Measurements from ENCODE around the gene ZMYM3. TPM values are rescaled to one million over a fixed set of nuclear protein-coding genes. Genes with fewer than 3 reads are reported as not detected.
A peak's percentile ranks its signal among the peaks of the same experiment; 100 is the strongest.
"Not testable (repeated sequence)": the region's sequence is repeated elsewhere in the genome, so short reads cannot be mapped to it uniquely, and the experiment has no call there.

ZMYM3 gene
- total RNA-seq, 4 donors from 2014 or later, result 9.9 to 19.0 (median 16.8) TPM

DNA sequence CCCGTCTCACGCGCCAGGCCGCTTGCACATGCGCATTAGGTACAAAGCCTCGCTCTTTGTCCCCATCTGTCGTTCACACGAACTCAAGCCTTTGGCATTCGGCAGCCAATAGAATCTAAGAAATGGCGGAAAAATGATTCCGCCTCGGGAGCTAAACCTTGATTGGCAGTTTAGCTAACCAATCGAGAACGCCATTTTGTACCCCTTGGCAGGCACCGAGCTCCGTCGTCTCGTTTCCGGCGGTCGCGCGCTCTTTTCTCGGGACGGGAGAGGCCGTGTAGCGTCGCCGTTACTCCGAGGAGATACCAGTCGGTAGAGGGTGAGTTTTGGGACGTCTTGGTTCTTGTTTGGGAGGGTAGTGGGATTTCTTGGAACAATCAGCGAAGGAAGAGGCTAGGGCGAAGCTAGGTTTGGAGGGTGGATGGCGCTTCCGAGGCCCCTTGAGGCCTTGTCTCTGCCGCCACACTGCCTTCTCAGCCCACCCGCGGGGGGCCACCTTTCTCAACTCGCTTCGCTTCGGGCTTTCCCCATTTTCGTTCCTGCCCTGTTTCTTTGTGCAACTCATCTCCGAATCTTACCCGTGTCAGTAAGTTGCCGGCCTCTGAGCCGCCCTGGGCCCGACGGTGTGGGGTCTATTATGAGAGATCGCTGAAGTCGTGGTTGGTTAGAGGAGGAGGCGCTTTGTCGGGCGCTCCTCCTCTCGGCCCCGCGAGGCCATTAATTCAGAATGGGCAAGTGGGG is 29.6 kb upstream of the ZMYM3 start, which contains the start of gene NONO:
Gene NONO (plus strand): TSS at position 233 of the 741 bp plus-strand sequence. CDS start 7,003 bp downstream, outside the sequence.
- peak; percentile 93 for DNase-seq (ENCODE audit: extremely low spot score)
- no peaks in the 10 kb centered on the region for H3K9me3 ChIP-seq
- WGBS, result 36% methylated on average over 52 of the region's 57 CpGs
- H3K27me3 ChIP-seq, result no peaks in the 10 kb centered on the region
- H3K27ac ChIP-seq (replicated peaks in 1 of 4), result peak within 1 kb of the TSS; percentile 80 to 93 (median 88)
- intact Hi-C loops (cut with DNase I), result no loop called here
- peaks cover 17 to 41% (median 35%) of the 10 kb centered on the region in 4 donors for H3K4me1 ChIP-seq
- peak; percentile 80 to 95 for TF ChIP-seq POLR2AphosphoS5 (IDR thresholded peaks at IDR 0.05)
- TF ChIP-seq POLR2A (IDR thresholded peaks at IDR 0.05; ENCODE audit: low read depth), result peak; percentile 27
- no peak for TF ChIP-seq EP300 (IDR thresholded peaks at IDR 0.05)
- TF ChIP-seq, protein P1, sequence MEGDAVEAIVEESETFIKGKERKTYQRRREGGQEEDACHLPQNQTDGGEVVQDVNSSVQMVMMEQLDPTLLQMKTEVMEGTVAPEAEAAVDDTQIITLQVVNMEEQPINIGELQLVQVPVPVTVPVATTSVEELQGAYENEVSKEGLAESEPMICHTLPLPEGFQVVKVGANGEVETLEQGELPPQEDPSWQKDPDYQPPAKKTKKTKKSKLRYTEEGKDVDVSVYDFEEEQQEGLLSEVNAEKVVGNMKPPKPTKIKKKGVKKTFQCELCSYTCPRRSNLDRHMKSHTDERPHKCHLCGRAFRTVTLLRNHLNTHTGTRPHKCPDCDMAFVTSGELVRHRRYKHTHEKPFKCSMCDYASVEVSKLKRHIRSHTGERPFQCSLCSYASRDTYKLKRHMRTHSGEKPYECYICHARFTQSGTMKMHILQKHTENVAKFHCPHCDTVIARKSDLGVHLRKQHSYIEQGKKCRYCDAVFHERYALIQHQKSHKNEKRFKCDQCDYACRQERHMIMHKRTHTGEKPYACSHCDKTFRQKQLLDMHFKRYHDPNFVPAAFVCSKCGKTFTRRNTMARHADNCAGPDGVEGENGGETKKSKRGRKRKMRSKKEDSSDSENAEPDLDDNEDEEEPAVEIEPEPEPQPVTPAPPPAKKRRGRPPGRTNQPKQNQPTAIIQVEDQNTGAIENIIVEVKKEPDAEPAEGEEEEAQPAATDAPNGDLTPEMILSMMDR (IDR thresholded peaks at IDR 0.05), result no peak
- peak within 1 kb of the TSS; percentile 57 to 72 (median 64) for H3K4me3 ChIP-seq
- H3K36me3 ChIP-seq, result peaks cover 0 to 5% (median 0%) of the 10 kb centered on the region in 4 donors

DNA sequence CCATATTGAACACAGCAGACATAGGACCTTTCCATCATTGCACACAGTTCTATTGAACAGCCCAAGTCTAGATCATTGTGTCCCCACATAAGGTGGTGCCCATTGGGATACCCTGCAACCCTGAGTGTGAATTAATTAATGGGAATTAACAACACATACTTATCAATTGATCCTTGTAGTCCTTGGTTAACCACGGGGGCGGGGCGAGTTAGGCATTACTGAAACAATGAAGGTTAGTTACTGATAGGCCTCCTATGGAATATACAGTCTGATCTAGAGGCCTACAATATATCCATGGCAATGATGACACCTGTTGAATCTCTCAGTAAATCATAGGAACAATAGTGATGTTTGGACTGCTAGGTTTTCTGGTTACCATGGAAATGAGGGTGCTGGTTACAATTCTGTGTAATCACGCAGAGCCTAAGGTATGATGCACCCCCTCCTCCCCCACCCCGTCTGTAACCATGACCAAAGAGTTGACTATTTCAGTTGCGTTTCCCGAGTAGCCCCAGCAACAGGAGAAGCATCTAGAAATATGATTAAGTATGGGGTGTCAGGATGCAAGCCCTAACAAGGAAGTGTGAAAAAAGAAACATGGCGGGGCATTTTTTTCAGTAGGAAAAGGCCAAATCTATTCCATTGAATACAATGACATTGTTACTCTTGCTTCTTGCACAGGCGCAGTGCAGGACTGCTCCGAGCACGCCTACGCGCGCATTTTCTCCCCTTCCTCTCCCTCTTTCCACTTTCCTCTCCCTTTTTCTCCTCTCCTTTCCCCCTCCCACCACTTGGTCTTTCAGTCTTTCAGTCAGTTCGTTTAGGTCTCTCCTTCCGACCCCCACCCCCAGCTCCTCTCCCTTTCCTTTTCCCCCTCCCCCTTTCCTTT is 28.8 kb upstream of the ZMYM3 start:
- 40% methylated on average over 16 of the region's 16 CpGs for WGBS
- Histone ChIP-seq H3K27me3 (no peaks in the 10 kb centered on the region), H3K9me3 (no peaks in the 10 kb centered on the region), H3K4me1 (peaks cover 12 to 32% (median 32%) of the 10 kb centered on the region in 4 donors), H3K4me3 (peak overlapping the region; percentile 57 to 72 (median 64)), H3K36me3 (peaks cover 0 to 5% (median 0%) of the 10 kb centered on the region in 4 donors), H3K27ac (replicated peaks in 1 of 4) (peak overlapping the region; percentile 76 to 93 (median 85))
- intact Hi-C loops (cut with DNase I), result loop anchor here (1.0 kb wide), 1 partner anchor 26 kb away; no protein-coding TSS in a partner anchor
- no peak for DNase-seq (ENCODE audit: extremely low spot score)
- TF ChIP-seq EP300 (IDR thresholded peaks at IDR 0.05) (no peak), POLR2A (IDR thresholded peaks at IDR 0.05; ENCODE audit: low read depth) (no peak), POLR2AphosphoS5 (IDR thresholded peaks at IDR 0.05) (no peak)
- TF ChIP-seq, protein P1 (IDR thresholded peaks at IDR 0.05), result no peak

DNA sequence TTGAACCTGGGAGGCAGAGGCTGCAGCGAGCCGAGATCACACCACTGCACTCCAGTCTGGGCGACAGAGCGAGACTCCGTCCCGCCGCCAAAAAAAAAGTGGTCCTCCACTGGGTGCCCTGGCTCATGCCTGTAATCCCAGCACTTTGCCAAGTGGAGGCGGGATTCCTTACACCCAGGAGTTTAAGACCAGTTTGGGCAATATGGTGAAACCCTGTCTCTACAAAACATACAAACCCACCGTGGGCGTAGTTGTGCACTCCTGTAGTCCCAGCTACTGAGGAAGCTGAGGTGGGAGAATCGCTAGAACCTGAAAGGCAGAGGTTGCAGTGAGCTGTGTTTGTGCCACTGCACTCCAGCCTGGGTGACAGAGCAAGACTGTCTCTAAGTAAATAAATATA is 27.4 kb upstream of the ZMYM3 start:
- 98% methylated on average over 8 of the region's 11 CpGs for WGBS

DNA sequence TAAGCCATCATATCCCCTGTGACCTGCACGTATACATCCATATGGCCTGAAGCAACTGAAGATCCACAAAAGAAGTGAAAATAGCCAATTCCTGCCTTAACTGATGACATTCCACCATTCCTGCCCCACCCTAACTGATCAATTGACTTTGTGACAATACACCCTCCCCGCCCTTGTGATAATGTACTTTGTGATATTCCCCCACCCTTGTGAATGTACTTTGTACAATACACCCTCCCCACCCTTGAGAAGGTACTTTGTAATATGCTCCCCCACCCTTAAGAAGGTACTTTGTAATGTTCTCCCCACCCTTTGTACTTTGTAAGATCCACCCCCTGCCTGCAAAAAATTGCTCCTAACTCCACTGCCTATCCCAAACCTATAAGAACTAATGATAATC is 18.4 kb upstream of the ZMYM3 start:
- intact Hi-C loops (cut with DNase I); DNase-seq (ENCODE audit: extremely low spot score); H3K27ac ChIP-seq (replicated peaks in 1 of 4); H3K27me3 ChIP-seq; H3K4me1 ChIP-seq; H3K36me3 ChIP-seq; H3K4me3 ChIP-seq; H3K9me3 ChIP-seq: not testable (repeated sequence)
- WGBS, result 79% methylated on average over 2 of the region's 2 CpGs

More for the DNA sequence above, 27.4 kb upstream of the ZMYM3 start:
- H3K9me3 ChIP-seq; H3K27me3 ChIP-seq; H3K27ac ChIP-seq (replicated peaks in 1 of 4); H3K4me3 ChIP-seq; H3K36me3 ChIP-seq; DNase-seq (ENCODE audit: extremely low spot score); intact Hi-C loops (cut with DNase I): not testable (repeated sequence)
- peaks cover 7 to 19% (median 17%) of the 10 kb centered on the region in 4 donors for H3K4me1 ChIP-seq

DNA sequence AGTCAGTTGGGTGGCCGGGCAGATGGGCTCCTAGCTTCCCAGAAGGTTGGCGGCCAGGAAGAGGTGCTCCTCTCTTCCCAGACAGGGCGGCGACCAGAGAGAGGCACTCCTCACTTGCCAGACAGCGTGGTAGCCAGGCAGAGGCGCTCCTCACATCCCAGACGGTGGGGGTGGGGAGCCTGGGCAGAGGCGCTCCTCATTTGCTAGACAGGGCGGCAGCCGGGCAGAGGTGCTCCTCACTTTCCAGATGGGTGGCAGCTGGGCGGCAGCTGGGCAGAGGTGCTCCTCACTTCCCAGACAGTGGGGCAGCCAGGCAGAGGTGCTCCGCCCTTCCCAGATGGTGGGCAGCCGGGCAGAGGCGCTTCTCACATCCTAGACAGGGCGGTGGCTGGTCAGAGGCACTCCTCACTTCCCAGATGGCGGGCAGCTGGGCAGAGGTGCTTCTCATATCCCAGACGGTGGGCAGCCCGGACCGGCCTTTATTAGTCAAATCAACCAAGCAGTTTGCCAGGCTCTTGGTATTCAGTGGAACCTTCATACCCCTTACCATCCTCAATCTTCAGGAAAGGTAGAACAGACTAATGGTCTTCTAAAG is 16.0 kb upstream of the ZMYM3 start:
- H3K4me3 ChIP-seq, result no peak overlapping the region
- intact Hi-C loops (cut with DNase I), result no loop called here
- no peak overlapping the region for H3K27ac ChIP-seq (replicated peaks in 1 of 4)
- TF ChIP-seq EP300 (IDR thresholded peaks at IDR 0.05), result no peak
- no peak for TF ChIP-seq POLR2A (IDR thresholded peaks at IDR 0.05; ENCODE audit: low read depth)
- TF ChIP-seq, protein P1 (IDR thresholded peaks at IDR 0.05), result no peak
- no peak for TF ChIP-seq POLR2AphosphoS5 (IDR thresholded peaks at IDR 0.05)
- no peaks in the 10 kb centered on the region for H3K36me3 ChIP-seq
- 88% methylated on average over 10 of the region's 19 CpGs for WGBS
- no peaks in the 10 kb centered on the region for H3K27me3 ChIP-seq
- no peak for DNase-seq (ENCODE audit: extremely low spot score)
- no peaks in the 10 kb centered on the region for H3K9me3 ChIP-seq
- H3K4me1 ChIP-seq, result no peaks in the 10 kb centered on the region

DNA sequence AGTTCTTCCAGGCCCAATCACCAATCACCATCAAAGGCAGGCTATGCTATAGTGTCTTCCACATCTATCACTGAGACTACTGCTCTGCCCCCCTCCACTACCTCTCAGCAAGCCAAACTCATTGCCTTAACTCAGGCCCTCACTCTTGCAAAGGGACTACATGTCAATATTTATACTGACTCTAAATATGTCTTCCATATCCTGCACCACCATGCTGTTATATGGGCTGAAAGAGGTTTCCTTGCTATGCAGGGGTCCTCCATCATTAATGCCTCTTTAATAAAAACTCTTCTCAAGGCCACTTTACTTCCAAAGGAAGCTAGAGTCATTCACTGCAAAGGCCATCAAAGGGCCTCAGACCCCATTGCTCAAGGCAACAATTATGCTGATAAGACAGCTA is 14.7 kb upstream of the ZMYM3 start:
- DNase-seq (ENCODE audit: extremely low spot score), result not testable (repeated sequence)

More for the DNA sequence above, 14.7 kb upstream of the ZMYM3 start:
- H3K4me3 ChIP-seq; H3K27ac ChIP-seq (replicated peaks in 1 of 4); H3K9me3 ChIP-seq; H3K36me3 ChIP-seq; H3K27me3 ChIP-seq; H3K4me1 ChIP-seq; intact Hi-C loops (cut with DNase I): not testable (repeated sequence)
